K562 (cell line): ENCODE results near the gene TLE4. TPM values are rescaled to one million over a fixed set of nuclear protein-coding genes. Genes with fewer than 3 reads are reported as not detected.

ENCODE experiments used
- ATAC-seq: fragments of 200-7000 bp; cut with Tn5 transposase; 3 replicates; pipeline ENCODE4 v1.9.1; 2020; ENCODE audit warnings: moderate library complexity
- BruUV-seq: library from RNA; stranded (reverse); fragments of 400-500 nt; replicated peaks from 2 replicates; lab custom pipeline; 2021; lab: Mats Ljungman, UMichigan
- CTCF ChIA-PET: fragments of 300-600 bp; formaldehyde crosslinking; extraction: SDS; loops from one replicate; lab custom pipeline; 2021; ENCODE audit warnings: low intra/inter-chr PET ratio; lab: Yijun Ruan, JAX
- POLR2A ChIA-PET: fragments of 300-600, 350-650 bp; sonication (Branson Sonifier 250); formaldehyde crosslinking; extraction: SDS; loops from one replicate; lab custom pipeline; 2021; ENCODE audit warnings: antibody characterized with exemption, inconsistent platforms; lab: Yijun Ruan, JAX
- DNase-seq, 4 experiments: peaks; one replicate each; pipeline versions ENCODE4 v3.0.0 to v3.0.0-alpha.2; 2011 to 2018; ENCODE audit warnings: low spot score in 3 of 4, mixed read lengths in 3 of 4; ENCODE audit errors: extremely low read depth in 1 of 4
- FAIRE-seq: peaks from 2 replicates; lab custom pipeline; 2011; peaks lifted over from hg19 to GRCh38; lab: Jason Lieb, UNC
- H2AFZ ChIP-seq: 2 replicates; pipeline ENCODE4 v1.6.0; 2011; ENCODE audit warnings: low read depth, low read length, control low read depth, inconsistent platforms
- H3K27ac ChIP-seq: fragments of 200-600 bp; 3 replicates; pipeline ENCODE4 v1.8.0; 2011; ENCODE audit warnings: low read depth, mild to moderate bottlenecking, control low read depth, inconsistent platforms, low read length, moderate library complexity, mixed read lengths; ENCODE audit errors: extremely low read depth
- H3K27me3 ChIP-seq, 2 experiments: fragments of 300-600 bp in 1 of 2; 2 replicates in 1 of 2; 3 replicates in 1 of 2; pipeline versions ENCODE4 v1.6.0 to v1.8.0; 2011; ENCODE audit warnings: inconsistent platforms in 2 of 2, low read length in 2 of 2, mild to moderate bottlenecking in 1 of 2, mixed read lengths in 1 of 2, moderate library complexity in 1 of 2; ENCODE audit not compliant: control insufficient read depth in 2 of 2, insufficient read depth in 2 of 2
- H3K36me3 ChIP-seq: fragments of 300-600 bp; 3 replicates; pipeline ENCODE4 v1.8.0; 2011; ENCODE audit warnings: mild to moderate bottlenecking, low read length, inconsistent platforms; ENCODE audit not compliant: control insufficient read depth, insufficient read depth
- H3K4me1 ChIP-seq, 2 experiments: fragments of 200-600 bp in 1 of 2; replicated peaks in 1 of 2; 2 replicates in 1 of 2; 3 replicates in 1 of 2; pipeline versions ENCODE4 v1.5.1 to v1.8.0; 2011; ENCODE audit warnings: inconsistent platforms in 2 of 2, low read length in 2 of 2, mild to moderate bottlenecking in 1 of 2, mixed read lengths in 1 of 2, moderate library complexity in 1 of 2; ENCODE audit not compliant: control insufficient read depth in 2 of 2, insufficient read depth in 2 of 2
- H3K4me2 ChIP-seq: 2 replicates; pipeline ENCODE4 v1.6.1; 2011; ENCODE audit warnings: low read length, control low read depth, inconsistent platforms, mixed read lengths; ENCODE audit not compliant: insufficient read depth
- H3K4me3 ChIP-seq: fragments of 200-600 bp; sonication (generic), shearing (Covaris generic); 2 replicates; pipeline ENCODE4 v1.5.1; 2016; ENCODE audit warnings: control low read depth, inconsistent platforms
- H3K79me2 ChIP-seq: fragments of 200-600 bp; 3 replicates; pipeline ENCODE4 v1.8.0; 2011; ENCODE audit warnings: low read length, inconsistent platforms; ENCODE audit not compliant: control insufficient read depth, insufficient read depth
- H3K9ac ChIP-seq, 2 experiments: 2 replicates each; pipeline versions ENCODE4 v1.6.0 to v1.6.1; 2011; ENCODE audit warnings: low read depth in 2 of 2, low read length in 2 of 2, control low read depth in 1 of 2, inconsistent platforms in 1 of 2, mild to moderate bottlenecking in 1 of 2, mixed read lengths in 1 of 2; ENCODE audit not compliant: insufficient read depth in 1 of 2
- H3K9me1 ChIP-seq: one replicate; pipeline ENCODE4 v1.6.0; 2011; ENCODE audit warnings: inconsistent platforms, mild to moderate bottlenecking, low read length, moderate library complexity; ENCODE audit not compliant: control insufficient read depth, insufficient read depth
- H3K9me3 ChIP-seq: replicated peaks from 2 replicates; pipeline ENCODE4 v1.5.1; 2011; ENCODE audit warnings: low read depth, low read length, inconsistent platforms; ENCODE audit not compliant: control insufficient read depth, insufficient read depth
- H4K20me1 ChIP-seq: replicated peaks from 2 replicates; pipeline ENCODE4 v1.6.1; 2011; ENCODE audit warnings: low read length, inconsistent platforms, mixed read lengths; ENCODE audit not compliant: control insufficient read depth, insufficient read depth
- AFF4 ChIP-seq: sonication (generic); formaldehyde crosslinking; IDR thresholded peaks from 2 replicates; pipeline ENCODE4 v1.8.0; 2023; ENCODE audit warnings: mild to moderate bottlenecking, missing genetic modification reagents
- LARP7 ChIP-seq: fragments of 450-650 bp; IDR thresholded peaks from 2 replicates; pipeline ENCODE4 v1.6.1; 2016
- MAX ChIP-seq: sonication (generic); formaldehyde crosslinking; IDR thresholded peaks from 2 replicates; pipeline ENCODE4 v1.9.0; 2022; ENCODE audit warnings: mild to moderate bottlenecking, missing genetic modification reagents
- PHF8 ChIP-seq: fragments of 200-600 bp; sonication (generic); IDR thresholded peaks from 2 replicates; pipeline ENCODE4 v1.6.1; 2012; ENCODE audit warnings: mixed run types, mild to moderate bottlenecking, inconsistent platforms, low read length, moderate library complexity, borderline replicate concordance
- POLR2H ChIP-seq: IDR thresholded peaks from 2 replicates; pipeline ENCODE4 v1.6.1; 2016; ENCODE audit warnings: missing genetic modification characterization, low read depth, mild to moderate bottlenecking, control low read depth, missing compliant biosample characterization, moderate library complexity
- UBTF ChIP-seq, 2 experiments: IDR thresholded peaks; 2 replicates each; pipeline ENCODE4 v1.6.1; 2012; ENCODE audit warnings: improper control_type of control experiment in 2 of 2, low read depth in 2 of 2, low read length in 2 of 2, borderline replicate concordance in 1 of 2
- XRCC4 ChIP-seq: IDR thresholded peaks from one replicate; pipeline ENCODE4 v1.6.1; 2011; ENCODE audit not compliant: insufficient read depth, insufficient read length; ENCODE audit errors: extremely low read depth
- ZNF217 ChIP-seq: sonication (generic); formaldehyde crosslinking; IDR thresholded peaks from 2 replicates; pipeline ENCODE4 v1.8.0; 2022; ENCODE audit warnings: mild to moderate bottlenecking, missing genetic modification reagents
- ZNF512 ChIP-seq: IDR thresholded peaks from 2 replicates; pipeline ENCODE4 v1.6.1; 2016; ENCODE audit warnings: missing genetic modification characterization, missing compliant biosample characterization
- WGBS: fragments of 100-300 bp; shearing (Covaris generic); methylation state at CpG from one replicate; pipeline ENCODE4 v1.1.6; 2016; ENCODE audit warnings: low coverage, mixed read lengths; ENCODE audit not compliant: insufficient coverage; ENCODE audit errors: missing lambda C conversion rate; 5-methylcytosine and 5-hydroxymethylcytosine counted together
- in situ Hi-C: fragments of 300-500 bp; cut with MboI; formaldehyde crosslinking; loops from 4 replicates; pipeline ENCODE4 v1.15.0; 2018; ENCODE audit warnings: inconsistent platforms, mixed read lengths
- intact Hi-C: fragments of 100-400 bp; cut with micrococcal nuclease; formaldehyde crosslinking; loops from 2 replicates; pipeline ENCODE4 v1.14.2; 2022
- polyA plus RNA-seq, 8 experiments: library from polyadenylated mRNA; depleted of rRNA in 4 of 8; stranded (reverse) in 5 of 8; unstranded in 3 of 8; fragments of >200 nt; fragmentation: Nextera tagmentation in 2 of 8; fragmentation: Illumina TruSeq in 1 of 8; extraction: Ambion mirVana in 2 of 8; extraction: Trizol in 1 of 8; gene quantifications; 2 replicates each; pipeline versions ENCODE4 v1.2.1 to v1.2.3, GENCODE V29; 2011 to 2014; ENCODE audit warnings: inconsistent platforms in 1 of 8, missing spikeins in 1 of 8
- total RNA-seq, 7 experiments: library from RNA; depleted of rRNA in 6 of 7; stranded (reverse); fragments of >200 nt in 6 of 7; fragmentation: Illumina TruSeq in 2 of 7; extraction: Trizol in 2 of 7; gene quantifications; 2 replicates each; pipeline versions ENCODE4 v1.2.1 to v1.2.3, GENCODE V29; 2011 to 2021; ENCODE audit warnings: low replicate concordance in 1 of 7

TLE4 gene
- total and polyA plus RNA-seq, 9 of the 15 experiments (the other 6 are each of a cell fraction or from before 2014, with no cell fraction given), result 1.1 to 8.8 (median 5.7) TPM

GRCh38 chr9:79570448-79571308 is 1.1 kb upstream of the TLE4 start (continued):
- TF ChIP-seq AFF4 (CRISPR knock-in tag) (0 out of 2 replicates have a peak, but pooled peaks have one; percentile 57), ZNF217 (CRISPR knock-in tag) (no peak), MAX (peak; percentile 57; the same call in 1 of the 2 replicates)

- Histone ChIP-seq H3K4me1 (peaks cover 0 to 27% of the 10 kb centered on the region in 2 experiments; a peak in 2 of 5 replicates), H4K20me1 (no peaks in the 10 kb centered on the region), H3K27ac (peak overlapping the region; percentile 64), H3K9ac (peak overlapping the region; percentile 56 to 84), H3K9me1 (no peaks in the 10 kb centered on the region), H3K79me2 (no peaks in the 10 kb centered on the region; the same call in 2 of the 3 replicates), H3K4me3 (peak overlapping the region; percentile 52), H3K4me2 (peak overlapping the region; percentile 46; the same call in 1 of the 2 replicates), H3K36me3 (no peaks in the 10 kb centered on the region), H3K27me3 (no peaks in the 10 kb centered on the region), H3K9me3 (no peaks in the 10 kb centered on the region), H2AFZ (peak overlapping the region; percentile 65)
- POLR2A ChIA-PET, result no interaction called here
- DNase-seq (peak in 1 of 4 experiments; percentile 18), ATAC-seq (peak; percentile 21), FAIRE-seq (no peak)
- in situ Hi-C loops, result no loop called here
- CTCF ChIA-PET, result no interaction called here
- WGBS, result 0% methylated on average over 7 of the region's 48 CpGs
- intact Hi-C loops, result loop anchor here (5.0 kb wide), 2 partner anchors 50 to 100 kb away; no protein-coding TSS in a partner anchor
- BruUV-seq, result TSS peak; percentile 76
- TF ChIP-seq POLR2H (peak; percentile 26), LARP7 (no peak), XRCC4 (no peak), ZNF512 (tag) (peak; percentile 53), UBTF (IDR thresholded peaks at IDR 0.05; ENCODE audit: borderline replicate concordance in 1 of 2, low read depth in 2 of 2, low read length in 2 of 2) (0 out of 4 replicates have a peak, but pooled peaks of 1 of the 2 experiments have one; percentile 21), PHF8 (peak; percentile 37; the same call in 1 of the 2 replicates)
Observed at GRCh38 chr9:79572032-79572607, 355 bp downstream of the TLE4 start.
